Renal pelvis (tissue), 12 donors: ENCODE results near the gene PAGE2. TPM values are rescaled to one million over a fixed set of nuclear protein-coding genes. Genes with fewer than 3 reads are reported as not detected.
"Not testable (repeated sequence)": the region's sequence is repeated elsewhere in the genome, so short reads cannot be mapped to it uniquely, and the experiment has no call there.

Experiments
- DNase-seq: peaks from one replicate; pipeline ENCODE4 v3.0.0-alpha.2; 2013
- long read RNA-seq, 16 experiments: transcript quantifications; one replicate each; lab custom pipeline, GENCODE V29; 2026
- polyA plus RNA-seq, 3 donors: library from polyadenylated mRNA; unstranded; fragments of 120-200 nt; gene quantifications; one replicate each; pipeline ENCODE4 v1.2.1, GENCODE V29; 2013; ENCODE audit not compliant: insufficient read length in 3 of 3

Gene PAGE2
- not detected for polyA plus RNA-seq
- long read RNA-seq, donor 1: 0 reads
- long read RNA-seq, donor 2: 0 reads
- long read RNA-seq, donor 3: 0 reads
- long read RNA-seq, donor 4: 0 reads
- long read RNA-seq, donor 5: 0 reads
- long read RNA-seq, donor 6: 0 reads
- long read RNA-seq, donor 7: 0 reads
- long read RNA-seq, donor 8: 0 reads
- long read RNA-seq, donor 9: 0 reads
- long read RNA-seq, donor 10: 0 reads
- long read RNA-seq, donor 11: 0 reads
- long read RNA-seq, donor 12: 0 reads
- long read RNA-seq, donor 13: 0 reads
- long read RNA-seq, donor 14: 0 reads
- long read RNA-seq, donor 15: 0 reads
- long read RNA-seq, donor 16: 0 reads

DNA sequence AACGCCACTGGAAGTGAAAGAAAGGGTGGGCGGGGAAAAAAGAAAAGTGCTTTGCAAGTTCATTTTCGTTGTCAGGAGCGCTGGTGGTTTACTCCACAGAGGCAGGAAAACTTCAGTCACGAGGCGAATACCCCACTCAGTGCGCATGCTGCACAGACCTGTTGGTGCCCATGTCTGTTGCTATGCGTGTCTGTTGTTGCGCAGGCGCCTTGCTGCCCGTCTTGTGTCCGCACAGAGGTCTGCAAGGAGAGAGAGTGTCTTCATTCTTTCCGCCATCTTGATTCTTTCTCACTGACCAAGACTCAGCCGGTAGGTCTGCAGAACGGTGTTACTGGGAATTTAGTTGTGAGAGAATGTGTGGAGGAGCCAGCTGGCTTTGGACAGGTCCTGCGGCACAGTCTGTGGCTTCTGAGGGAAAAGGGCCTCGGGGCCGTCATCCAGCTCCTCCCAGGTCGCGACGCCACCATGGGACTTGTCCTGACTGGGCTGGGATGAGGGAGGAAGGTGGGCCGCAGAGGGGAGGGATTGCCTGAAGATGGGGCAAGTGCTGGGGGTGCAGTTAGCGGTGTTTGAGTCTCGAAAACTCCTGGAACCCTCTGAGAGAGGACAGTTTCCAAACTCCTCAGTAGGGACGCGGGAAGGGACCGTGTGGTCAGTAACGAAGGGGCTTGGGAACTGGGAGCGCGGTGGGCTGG is at the start of gene PAGE2:
TSS of gene PAGE2 (plus strand) at position 224 of the 695 bp plus-strand sequence. CDS start 1,003 bp downstream, outside the sequence.
- DNase-seq: no peak

DNA sequence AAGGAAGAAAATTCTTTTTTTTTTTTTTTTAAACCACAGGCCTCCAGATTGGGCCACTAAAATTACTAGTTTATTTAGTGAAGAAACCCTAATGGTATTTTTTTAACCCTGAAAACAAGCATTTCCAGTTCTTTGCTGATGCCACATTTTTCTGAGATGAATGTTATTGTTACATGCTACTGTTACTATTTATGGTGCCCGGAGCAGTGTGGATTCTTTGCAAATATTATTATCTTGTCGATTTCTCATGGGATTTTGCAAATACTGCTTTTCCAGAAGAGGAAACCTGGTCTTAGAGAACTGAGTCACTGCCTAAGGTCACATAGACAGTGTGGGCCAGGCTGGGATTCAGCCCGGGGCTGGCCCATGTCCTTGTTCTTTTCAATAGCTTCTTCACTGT is 49.3 kb upstream of the PAGE2 start:
- no peak for DNase-seq

GRCh38 chrX:55041514-55041913 is 47.3 kb upstream of the PAGE2 start:
- DNase-seq: no peak

GRCh38 chrX:55050599-55050998 is 38.2 kb upstream of the PAGE2 start:
- DNase-seq: not testable (repeated sequence)

- no peak for DNase-seq
These were observed 31.8 kb upstream of the PAGE2 start for GRCh38 chrX:55056820-55057674.

- no peak for DNase-seq
These were observed 31.1 kb upstream of the PAGE2 start for GRCh38 chrX:55057675-55058249.

GRCh38 chrX:55067180-55067579 is 21.6 kb upstream of the PAGE2 start:
- not testable (repeated sequence) for DNase-seq

- DNase-seq: no peak
These were observed 16.5 kb upstream of the PAGE2 start for GRCh38 chrX:55072286-55072685.

GRCh38 chrX:55074851-55075467 is 13.9 kb upstream of the PAGE2 start, which contains the start of gene PAGE2B:
PAGE2B (plus strand) TSS chrX:55075030; CDS start chrX:55076042, 1,012 bp downstream.
- DNase-seq: no peak

DNA sequence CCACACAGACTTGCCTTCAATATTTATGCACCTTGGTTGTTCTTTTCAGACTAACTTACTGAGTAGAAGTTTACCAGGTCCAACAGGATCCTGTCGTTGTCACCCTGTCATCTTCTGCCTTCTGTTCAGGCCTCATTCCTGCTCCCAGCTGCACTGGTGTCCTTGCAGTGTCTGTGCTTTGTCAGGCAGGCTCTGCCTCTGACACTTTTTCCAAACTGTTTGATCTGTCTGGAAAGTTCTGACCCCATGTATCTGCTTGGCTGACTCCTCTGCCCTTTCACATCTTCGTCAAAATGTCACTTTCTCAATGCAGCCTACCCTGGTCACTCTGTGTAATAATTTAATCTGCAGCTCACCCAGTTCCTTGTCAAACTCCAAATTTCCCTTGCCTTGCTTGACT is 9.9 kb downstream of the PAGE2 start:
- DNase-seq: no peak

- DNase-seq: no peak
These were observed 10.3 kb downstream of the PAGE2 start for GRCh38 chrX:55099162-55099561.

GRCh38 chrX:55102754-55103153 is 13.9 kb downstream of the PAGE2 start:
- no peak for DNase-seq

DNA sequence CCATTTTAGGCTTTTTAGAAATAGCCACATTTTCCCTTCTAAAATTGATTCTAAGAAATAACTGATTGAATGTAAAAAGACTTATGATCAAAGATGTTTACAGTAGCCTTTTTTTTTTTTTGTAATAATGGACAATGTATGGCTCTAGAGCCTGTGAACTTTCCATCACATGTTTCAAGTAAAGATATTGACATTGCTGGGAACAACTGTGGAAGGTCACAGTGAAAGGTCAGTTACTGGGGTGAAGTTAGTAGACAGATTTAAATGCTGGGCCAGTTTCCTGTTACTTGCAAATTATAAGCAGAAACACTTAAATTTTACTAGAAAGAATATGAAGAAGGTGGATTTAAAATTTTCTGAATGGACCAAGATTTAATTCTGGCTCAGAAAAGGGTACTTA is 18.4 kb downstream of the PAGE2 start:
- DNase-seq: no peak

DNA sequence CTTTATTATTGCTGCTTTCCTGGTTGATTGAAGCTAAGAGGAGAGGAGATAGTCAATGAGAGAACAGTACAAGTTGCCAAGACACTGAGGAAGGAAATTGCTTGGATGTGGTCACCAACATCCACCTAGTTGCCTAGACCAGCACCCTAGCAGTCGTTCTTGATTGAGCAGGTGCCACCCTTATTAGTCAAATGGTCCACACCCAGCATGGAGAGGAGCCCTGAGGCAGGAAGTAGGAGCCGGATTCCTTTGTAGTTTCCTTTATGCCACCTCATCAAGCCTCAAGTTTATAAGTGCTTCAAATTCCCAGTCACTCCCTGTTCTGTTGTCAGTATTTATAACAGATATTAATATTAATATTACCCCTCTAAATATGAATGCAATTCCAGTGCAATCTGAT is 19.1 kb downstream of the PAGE2 start:
- DNase-seq: no peak

GRCh38 chrX:55109306-55109705 is 20.5 kb downstream of the PAGE2 start:
- DNase-seq: no peak

DNA sequence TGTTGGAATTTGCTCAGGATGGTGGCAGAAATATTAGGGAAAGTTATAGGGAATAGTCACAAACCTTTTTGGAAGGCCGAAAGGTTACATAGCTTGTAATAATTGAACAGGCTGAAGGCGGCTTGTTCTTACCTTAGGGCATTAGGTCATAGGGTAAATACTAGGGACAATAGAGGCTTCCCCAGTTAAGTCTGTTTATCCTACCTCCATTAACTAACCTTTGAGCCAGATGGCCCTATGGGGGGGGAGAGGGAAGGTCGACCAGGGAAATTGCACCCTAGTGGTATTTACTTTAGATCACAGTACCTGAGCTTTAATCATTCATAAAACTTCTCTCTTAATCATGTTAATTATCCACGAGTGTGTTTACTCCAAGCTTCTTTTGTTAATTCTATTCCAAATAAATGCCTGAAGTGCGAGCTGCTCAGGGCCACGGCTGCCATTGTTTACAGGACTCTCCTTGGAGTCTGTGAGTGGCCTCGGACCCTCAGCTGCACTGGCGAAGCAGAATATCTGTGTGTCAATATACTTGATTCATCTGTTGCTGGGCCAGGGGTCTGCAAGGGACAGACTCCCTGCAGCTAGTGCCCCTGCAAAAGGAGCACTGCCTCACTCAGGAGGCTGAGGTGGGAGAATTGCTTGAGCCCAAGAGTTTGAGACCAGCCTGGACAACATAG is 22.9 kb downstream of the PAGE2 start:
- DNase-seq: no peak

DNA sequence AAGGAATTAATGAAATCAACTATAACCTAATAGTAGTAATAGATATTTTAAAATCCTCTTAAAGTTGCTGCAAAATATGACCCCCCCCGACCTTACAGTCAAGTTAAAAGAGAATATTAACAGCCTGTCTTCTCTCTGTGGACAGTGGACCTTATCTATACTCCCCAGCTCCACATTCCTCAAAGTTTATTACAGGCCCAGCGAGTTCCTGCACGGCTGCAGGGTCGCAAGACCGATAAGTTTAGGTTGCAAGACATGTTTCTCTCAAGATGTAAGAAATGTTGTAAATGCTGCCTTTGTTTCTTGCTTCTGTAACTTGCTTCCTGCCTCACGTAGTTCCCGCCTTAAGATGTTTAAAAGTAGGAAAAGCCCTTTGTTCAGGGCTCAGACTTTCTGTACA is 27.8 kb downstream of the PAGE2 start:
- DNase-seq: not testable (repeated sequence)

GRCh38 chrX:55118574-55118973 is 29.8 kb downstream of the PAGE2 start:
- no peak for DNase-seq

GRCh38 chrX:55119271-55119670 is 30.5 kb downstream of the PAGE2 start:
- no peak for DNase-seq

DNA sequence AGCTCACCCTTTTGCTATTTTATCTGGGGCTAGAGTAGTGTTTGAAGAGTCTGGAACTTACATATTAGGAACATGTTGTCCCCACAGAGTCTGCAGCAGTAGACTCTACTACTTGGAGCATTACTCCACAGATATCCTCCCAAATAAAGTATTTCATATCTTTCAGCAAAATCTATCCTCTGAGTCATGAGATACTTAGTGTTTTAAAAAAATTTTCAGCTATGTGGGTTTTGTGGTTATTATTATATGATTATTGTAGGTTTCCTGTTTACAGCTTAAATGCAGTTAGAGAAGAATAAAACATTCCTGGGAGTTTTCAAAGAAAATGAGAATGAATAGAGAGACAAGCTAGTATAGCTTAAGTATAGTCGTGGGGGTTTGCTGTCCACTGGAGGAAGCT is 30.9 kb downstream of the PAGE2 start:
- no peak for DNase-seq

DNA sequence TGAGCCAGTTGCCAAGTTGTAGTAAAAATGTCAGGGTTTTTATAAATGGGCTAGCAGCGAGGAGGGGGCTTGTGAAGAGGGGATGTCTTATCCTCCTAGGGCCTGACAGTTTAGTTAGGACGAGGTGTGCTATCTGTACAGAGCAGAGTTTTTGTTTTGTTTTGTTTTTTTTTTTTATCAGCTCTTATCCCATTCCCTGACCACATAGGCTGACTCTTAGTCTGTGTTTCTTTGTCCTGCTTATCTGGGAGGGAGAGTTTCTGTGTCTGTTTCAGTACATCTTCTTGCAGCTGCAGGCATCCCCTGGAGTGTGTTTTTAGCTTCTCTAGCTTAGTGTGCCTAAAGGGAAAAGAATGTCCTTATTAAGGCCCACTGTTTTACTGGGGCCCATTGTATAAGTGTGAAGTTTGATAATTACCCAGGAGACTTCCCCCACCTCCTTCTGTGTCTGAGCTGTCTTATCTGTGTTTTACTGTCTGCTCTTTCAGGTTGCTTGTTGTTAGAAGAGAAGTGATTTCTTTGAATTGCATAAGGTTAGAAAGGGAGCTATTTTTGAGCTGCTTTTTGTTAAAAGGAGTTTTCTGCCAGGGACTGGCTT is 32.0 kb downstream of the PAGE2 start:
- DNase-seq: no peak
